ENCODE results near the gene UBE3A.
A peak's percentile ranks its signal among the peaks of the same experiment; 100 is the strongest.

The UBE3A gene

DNA sequence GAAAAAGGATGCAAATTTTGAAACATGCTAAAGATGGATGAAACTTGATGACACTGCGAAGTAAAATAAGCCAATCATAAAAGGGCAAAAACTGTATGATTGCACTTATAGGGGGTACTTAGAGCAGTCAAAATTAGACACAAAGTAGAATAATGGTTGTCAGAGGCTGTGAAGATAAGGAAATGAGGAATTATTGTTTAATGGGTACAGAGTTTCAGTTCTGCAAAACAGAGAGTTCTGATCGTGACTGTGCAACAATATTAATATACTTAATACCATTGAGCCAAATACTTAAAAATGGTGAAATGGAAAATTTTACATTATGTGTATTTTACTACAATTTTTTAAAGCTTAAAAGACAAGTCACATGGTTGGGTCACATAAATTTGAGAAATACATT, 35.1 kb downstream of the UBE3A start:
- no peak for DNase-seq (ENCODE audit: low read depth)

DNA sequence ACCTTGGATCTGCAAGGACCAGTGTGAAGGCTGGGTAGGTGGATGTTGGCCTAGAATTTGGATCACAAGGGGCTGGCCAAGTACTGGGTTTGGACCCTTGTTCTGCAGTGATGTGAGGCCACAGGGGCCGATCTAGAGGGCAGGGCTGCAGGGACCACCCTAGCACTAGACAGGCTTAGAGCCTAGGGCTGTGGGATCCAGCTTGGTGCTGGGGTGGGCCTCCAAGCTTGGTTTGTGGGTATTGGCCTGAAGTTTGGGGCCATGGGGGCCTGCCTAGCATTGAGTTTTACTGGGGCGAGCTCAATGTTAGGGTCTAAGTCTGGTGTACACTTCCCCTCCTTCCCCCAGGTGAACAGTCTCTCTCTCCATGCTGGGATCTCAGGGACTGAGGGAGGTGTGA, 36.5 kb downstream of the UBE3A start:
- no peak for DNase-seq (ENCODE audit: low read depth)

DNA sequence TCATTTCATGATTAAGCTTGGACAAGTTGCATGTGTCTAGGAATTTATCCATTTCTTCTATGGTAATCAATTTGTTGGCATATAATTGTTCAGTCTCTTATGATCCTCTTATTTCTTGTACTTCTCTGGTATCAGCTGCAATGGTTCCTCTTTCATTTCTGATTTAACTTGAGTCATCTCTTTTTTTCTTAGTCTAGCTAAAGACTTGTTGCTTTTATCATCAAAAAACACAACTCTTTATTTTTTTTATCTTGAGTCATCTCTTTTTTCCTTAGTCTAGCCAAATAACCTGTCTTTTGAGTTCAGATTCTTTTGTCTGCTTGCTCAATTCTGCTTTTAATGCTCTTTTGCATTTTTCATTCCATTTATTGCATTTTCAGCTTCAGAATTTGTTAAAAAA, 37.3 kb downstream of the UBE3A start:
- peak; percentile 7 for DNase-seq (ENCODE audit: low read depth)

DNA sequence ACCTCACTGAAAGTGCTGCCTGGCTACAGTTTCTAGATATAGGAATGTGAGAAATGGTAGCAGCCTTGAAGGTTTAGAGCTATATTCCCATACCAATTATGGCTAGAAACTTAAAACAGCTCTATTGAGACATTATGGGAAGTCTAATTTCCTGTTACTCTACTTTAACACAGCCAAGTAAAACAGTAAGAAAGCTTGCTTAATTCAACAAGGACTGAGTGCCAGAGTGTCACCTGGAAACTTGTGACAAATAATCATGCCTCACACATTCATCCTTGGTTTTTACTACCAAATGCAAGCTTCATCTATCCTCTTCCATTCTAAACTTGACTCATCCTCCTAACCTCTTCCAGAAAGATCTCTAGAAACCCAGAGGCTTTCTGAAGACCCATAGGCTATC, 41.7 kb downstream of the UBE3A start:
- DNase-seq (ENCODE audit: low read depth) = peak; percentile 9

DNA sequence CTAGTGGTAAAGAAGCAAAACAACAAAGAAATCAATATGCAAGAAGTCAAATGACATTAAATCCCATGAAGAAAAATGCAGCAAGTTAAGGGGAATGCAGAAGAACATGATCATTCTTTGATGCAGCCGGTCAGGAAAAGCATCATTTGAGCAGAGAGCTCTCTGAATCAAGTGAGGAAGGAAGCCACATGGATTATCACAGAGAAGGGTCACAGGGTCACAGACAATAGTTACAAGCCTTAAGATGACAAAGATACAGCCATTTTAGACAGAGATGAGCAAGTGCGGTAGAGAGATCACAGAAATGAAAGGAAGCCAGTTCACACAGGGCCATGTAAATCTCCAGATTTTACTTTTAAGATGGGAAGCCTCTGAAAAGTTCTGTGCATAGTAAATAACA, 43.9 kb downstream of the UBE3A start:
- no peak for DNase-seq (ENCODE audit: low read depth)

DNA sequence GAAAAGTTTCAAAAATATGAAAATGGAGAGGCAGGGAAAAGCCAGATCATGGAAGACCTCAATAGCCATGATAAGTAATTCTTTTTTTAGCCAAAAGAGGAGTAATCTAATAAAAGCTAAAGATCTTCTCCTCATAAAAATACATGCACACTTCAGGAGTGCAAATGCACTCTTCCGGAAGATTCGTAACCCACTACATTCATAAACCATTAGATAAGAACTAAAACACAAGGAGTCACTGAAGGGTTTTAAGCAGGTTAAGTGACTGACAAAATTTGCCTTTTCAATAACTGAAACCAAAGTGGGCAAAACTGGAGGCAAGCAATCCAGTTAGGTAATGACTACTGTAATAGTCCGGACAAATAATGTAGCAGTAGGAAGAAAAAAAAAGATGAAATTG, 46.0 kb downstream of the UBE3A start:
- DNase-seq (ENCODE audit: low read depth) = no peak

DNA sequence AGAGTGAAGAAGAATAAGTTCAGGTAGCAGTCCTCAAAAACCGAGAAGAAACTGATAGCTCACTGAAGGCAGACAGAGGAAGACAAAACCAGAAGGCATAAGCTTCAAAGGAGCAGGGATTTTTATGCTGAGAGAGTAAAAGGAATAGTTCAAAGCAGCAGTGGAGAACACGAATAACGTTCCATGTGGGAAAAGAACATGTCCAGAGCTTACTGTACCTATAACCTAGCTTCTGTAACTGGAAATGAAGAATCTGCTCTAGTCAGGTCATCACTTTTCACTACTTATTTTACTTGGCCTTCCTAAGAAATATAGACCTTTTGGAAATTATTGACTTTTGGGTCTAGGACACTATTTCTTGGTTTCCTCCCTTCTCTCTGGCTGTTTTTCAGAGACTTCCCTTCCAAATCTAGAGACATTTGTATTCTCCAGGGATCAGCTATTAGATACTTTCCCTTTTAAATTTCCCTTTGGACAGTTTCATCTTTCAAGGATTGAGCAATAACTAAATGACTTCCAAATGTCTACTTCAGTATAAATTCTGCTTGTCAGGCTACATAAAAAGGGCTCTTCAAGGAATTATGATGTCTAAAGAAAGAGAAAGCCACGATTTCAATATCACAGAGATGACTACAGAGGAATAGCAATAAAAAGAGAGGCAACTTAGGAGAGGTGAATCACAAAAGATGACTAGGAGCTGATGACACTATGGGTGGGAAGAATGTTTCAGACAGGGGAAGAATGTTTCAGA, 46.7 kb downstream of the UBE3A start:
- peak; percentile 80 for DNase-seq (ENCODE audit: low read depth)

DNA sequence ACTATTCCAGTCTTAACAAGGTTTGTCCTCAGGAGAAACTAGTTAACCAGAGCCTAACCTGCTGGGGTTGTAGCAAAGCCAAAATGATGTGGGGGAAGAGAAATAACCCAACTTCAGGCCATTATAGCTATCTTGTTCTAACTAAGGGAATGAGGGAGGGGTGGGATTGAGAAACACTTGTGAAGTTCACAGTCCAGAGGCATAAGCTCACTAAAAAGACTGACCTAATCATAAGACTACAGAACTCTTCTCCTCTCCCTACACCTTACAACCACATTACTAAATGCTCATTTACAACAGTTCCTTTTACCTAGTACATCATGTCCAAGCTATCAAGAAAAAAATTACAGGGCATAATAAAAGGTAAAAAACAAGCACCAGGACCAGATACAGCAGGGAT, 52.8 kb downstream of the UBE3A start:
- DNase-seq (ENCODE audit: low read depth) = no peak

DNA sequence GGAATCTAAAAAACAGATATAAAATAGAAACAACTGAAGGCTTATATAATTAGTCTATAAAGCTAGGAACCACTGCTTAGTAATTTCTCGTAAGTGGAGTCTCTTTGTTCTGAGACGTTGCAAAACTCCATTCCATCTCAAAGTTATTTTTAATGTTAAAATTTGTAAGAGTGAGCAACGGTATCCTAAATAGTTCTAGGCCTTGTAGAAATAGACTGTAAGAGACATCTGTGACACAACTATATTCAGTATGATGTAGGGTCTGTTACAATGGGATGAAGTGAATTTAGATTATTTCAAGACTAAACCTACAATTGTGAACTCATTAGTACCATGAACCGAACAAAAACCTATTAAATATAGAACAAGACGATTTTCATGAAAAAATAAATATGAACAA, 57.2 kb downstream of the UBE3A start:
- DNase-seq (ENCODE audit: low read depth) = no peak

DNA sequence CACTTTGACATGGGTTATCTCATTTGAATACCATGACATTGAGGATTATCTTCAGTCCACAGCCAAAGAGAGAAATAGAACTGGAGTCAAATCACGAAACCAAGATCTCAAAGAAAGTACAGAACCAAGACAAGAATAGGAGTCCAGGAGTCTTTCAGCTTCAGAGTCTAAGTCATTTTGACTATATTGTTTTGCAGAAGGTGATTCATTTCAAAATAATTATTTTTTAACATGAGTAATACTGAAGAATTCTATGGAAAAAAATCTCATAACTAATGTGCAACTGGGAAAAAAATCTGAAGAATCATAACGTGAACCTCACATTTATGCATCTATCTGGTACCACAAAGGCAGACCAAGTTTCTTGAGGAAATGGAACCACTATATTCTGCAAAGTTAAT, 60.3 kb downstream of the UBE3A start:
- DNase-seq (ENCODE audit: low read depth) = peak; percentile 9

DNA sequence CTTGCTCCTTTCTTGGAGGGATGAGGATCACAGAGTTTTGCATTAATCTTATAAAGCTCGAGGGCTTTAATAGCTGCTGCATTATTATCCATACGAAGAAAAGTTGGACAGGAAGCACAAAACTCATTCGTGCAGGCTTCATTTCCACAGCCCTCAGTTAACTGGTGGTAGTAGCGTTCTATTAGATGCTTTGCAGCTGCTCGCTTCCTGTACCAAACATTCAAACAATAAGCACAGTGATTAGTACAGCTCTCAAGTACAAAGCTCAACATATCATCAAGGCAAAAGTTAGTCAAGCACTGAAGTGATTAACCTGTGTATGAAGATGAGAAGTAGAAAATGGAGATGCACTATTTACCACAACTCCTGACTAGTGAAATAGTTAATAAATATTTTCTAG, 63.3 kb downstream of the UBE3A start:
- DNase-seq (ENCODE audit: low read depth) = no peak

DNA sequence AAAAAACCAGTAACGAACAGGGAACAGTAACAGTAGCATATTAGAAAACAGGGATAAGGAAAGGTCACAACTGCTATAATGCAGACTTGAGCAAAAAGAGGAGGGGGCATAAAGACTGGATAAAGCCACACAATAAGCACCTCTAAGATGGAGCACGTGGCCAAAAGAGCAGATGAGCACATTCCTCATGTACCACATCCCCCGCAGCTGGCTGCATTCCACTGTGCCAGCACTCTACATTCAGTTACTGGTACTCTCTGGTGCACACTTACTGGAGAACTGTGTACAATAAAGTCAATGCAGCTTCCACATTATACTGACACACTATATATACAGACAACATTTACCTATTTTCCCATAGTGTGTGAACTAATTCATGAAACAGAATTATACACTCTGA, 64.7 kb downstream of the UBE3A start:
- DNase-seq (ENCODE audit: low read depth) = no peak

DNA sequence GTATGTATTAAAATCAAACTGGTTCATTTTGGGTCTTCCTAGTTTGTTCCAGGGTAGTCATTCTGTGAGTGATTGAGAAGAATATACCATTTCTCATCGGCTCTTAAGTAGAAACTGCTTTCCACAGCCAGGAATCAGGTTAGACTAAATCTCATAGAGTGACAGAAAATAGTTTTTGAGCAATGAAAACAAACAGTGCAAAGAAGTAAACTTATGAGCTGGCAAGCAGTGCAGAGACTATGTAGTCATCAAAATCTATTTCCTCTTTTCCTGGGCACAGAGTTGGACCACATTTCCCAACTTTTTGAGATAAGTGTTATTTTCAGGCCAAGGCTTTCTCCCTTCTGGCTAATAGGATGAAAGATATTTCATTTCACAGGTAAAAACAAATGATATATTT, 66.5 kb downstream of the UBE3A start:
- DNase-seq (ENCODE audit: low read depth) = peak; percentile 28

DNA sequence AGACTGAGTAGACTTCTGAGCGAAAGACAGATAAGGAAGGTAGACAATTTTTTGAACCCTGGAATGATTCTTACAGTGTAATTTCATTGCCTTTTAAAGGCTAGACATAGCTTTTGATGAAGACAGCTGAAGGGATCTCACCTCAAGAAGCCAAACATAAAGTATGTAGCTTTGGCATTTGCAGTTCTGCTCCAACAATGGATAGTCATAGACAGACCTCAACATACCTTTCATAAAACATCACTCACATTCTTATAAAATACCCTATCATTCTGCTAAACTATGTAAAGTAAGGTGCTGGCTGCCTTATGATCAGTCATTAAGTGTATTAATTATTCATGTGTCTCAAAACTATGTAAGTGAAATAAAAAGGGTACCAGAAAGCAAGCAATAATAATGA, 70.0 kb downstream of the UBE3A start:
- DNase-seq (ENCODE audit: low read depth) = no peak

DNA sequence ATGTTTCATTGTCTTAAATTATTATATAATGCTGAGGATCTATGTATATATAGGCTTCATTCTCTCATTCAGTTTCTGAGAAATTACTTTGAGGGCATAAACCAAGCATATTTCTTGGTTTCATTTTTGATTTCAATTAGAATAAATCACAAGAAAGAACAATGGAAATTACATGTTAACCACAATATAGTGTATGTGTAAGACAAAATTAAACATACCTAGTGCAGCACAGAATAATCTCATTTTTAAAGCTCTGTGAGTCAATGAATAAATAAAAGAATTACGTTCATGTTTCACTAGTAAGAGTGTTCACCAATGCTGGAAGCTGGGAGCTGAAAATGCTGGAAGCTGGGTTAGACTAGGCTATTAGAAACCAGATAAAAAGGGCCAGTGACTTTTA, 72.8 kb downstream of the UBE3A start:
- DNase-seq (ENCODE audit: low read depth) = no peak

DNA sequence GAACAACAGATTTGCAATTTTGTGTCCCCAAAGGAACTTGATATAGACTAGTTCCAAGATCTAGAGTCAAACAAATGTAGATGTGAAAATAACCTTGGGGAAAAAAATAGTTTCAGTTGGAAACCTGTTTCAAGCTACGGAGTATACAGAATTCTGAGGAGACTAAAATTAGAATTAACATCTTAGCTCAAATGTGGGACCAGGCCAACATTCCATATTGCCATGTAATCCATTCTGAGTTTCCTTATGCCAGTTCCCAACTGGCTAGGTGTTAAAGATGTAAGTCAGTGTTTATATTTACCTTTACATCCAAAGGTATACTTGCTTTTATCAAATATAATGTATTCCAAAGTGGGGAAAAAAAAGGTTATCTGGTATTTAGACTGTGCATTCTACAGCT, 76.3 kb downstream of the UBE3A start:
- no peak for DNase-seq (ENCODE audit: low read depth)

DNA sequence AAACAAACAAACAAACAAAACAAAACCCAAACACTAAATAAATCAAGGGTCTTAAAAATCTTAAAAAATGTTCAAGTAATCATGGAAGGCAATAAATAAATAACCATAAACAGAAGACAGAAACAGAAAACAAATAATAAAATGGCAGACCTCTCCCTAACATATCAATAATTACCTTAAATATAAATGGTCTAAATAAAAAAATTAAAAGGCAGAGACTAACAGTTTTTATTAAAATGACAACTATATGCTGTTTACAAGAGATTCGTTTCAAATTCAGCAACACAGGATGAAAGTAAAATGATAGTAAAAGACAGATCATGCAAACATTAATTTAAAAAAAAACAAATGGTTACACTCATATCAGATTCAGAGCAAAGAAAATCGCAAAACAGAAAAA, 91.1 kb downstream of the UBE3A start:
- DNase-seq (ENCODE audit: low read depth) = no peak

DNA sequence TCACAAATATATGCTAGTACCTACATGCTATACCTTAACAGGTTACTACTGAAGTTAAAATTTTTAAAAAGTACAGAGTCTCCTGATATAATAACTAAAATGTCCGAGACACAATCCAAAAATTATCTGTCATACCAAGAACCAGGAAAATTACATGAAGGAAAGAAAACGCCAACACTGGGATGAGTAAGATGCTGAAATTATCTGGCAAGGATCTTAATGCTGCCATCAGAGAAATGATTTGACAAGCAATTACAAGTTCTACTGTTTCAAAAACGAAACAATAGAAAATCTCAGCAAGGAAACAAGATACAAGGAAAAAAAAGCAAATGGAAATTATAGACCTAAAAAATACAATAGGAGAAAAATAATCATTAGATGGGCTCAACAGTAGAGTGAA, 92.5 kb downstream of the UBE3A start:
- no peak for DNase-seq (ENCODE audit: low read depth)

DNA sequence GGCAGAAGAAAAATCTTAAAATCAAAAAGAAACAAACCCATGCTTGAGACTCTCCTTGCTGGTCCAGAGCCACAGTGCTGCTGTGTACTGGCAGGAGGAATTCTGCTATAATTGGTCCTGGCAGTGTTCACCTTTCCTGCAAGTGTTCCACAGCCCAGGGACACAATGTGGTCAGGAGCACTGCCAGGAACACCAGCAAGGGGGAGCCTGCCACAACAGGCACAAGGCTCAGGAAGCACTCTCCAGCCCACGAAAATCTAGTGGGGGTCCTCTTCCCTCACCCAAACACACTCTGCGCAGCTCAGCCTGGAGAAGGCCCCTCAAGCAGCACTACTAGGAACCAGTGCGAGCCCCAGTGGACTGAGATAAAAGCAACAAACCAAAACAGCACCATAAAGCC, 92.9 kb downstream of the UBE3A start:
- DNase-seq (ENCODE audit: low read depth) = peak; percentile 5

DNA sequence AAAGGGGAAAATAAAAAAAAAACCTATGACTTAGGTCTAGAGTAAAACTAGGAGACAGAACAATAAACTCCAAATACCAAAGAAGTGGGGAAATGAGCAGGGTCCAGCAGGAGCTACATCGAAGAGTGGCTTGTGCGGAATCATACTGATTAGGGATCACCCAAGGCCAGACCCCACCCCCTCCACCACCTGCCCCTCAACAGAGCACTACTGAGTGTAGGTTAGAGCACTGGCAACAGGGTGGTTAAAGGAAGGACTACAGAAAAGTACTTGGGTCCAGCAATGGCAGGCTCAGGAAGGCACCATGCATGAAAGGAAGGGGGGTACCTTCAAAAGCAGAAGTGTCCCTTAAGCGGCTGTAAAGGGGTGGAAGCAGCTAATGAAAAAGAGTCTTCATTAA, 96.2 kb downstream of the UBE3A start:
- DNase-seq (ENCODE audit: low read depth) = no peak

DNA sequence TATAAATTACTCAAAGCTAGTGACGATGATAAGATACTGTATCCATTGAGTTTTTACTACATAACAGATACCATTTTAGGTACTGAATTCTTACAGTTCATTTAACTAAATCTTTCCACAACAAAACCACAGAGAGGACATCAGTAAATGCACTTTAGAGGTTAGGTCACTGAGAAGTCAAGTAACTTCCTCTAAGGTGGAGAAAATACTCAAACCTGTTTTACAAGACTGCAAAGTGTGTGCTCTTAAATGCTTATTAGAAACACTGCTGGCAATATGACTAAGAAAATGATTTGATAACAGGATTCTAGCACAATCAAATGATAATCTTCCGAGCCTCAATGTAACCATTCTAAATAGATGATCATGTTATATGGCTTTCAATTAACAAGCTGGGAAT, 99.4 kb downstream of the UBE3A start:
- no peak for DNase-seq (ENCODE audit: low read depth)

DNA sequence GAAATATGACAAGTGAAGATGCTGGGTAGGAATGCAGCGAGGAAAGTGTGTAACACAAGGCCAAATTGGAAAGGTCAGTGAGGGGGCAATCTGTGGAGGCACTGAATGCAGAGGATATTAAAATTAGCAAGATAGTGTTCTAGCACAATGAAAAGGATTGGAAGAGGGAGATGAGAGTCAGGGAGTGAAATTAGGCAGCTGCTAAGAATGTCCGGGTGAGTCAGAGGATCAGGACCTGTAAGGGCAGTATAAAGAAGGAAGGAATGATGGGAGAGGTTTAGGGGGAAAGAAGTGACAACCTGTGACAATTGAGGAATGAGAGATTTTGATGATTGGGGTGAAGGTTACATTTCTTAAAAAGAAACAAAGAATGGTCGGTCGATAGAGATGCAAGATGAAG, 103.5 kb downstream of the UBE3A start:
- DNase-seq (ENCODE audit: low read depth) = no peak

DNA sequence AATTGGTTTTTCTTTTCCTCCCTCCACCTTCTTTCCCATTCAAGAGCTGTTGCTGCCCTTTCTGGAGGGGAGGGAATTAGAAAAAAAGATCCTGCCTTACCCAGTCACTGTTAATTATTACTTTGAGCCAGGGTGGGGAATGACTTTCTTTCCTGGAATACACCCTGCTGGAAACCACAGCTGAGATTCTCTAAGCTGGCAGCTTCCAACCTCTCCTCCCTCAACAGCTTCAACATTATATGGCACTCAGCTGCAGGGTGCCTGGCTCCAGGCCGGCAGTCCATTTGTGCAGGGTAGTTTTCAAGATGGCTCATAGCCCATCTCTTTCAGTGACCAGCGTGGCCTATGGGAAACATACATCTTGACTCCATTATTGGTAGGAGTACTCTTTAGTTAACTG, 105.8 kb downstream of the UBE3A start:
- DNase-seq (ENCODE audit: low read depth) = no peak

DNA sequence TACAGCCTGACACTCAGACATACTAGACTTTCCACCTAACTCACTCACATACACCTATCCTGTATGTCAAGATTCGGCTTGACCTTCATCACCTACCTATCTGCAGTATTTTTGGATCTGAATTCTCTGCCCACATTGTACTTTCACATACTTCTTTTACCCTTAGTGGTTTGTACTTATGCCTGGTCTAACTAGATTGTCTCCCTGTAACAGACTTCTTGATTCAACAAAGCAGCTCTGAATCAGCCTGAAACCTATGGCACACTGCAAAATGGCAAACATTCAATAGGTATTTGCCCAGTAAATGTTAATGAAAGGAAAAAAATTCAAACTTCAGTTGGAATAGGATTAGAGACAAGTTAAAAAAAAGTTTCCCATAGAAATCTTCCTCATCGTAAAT, 106.5 kb downstream of the UBE3A start:
- DNase-seq (ENCODE audit: low read depth) = no peak

DNA sequence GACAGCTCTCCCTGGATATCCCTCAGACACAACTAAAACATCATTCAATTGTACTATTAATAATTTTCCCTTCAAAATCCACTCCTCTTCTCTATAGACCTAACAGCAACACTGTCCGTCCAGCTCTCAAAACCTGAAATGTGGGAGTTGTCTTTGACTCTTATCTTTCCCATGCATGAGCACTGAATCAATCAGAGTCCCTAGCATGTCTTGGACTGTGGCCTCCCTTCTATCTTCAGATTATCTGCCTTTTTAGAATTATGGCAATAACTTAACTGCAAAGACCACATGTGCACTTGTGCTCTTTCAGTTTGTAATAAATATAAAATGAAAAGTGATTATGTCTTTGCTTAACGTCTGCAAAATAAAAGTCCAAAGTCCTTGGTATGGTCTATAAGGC, 107.0 kb downstream of the UBE3A start:
- no peak for DNase-seq (ENCODE audit: low read depth)

Data from stromal cell of bone marrow (primary cell).